OCI-LY3 (cell line): ENCODE data around the gene MAST2.

Experiments
- H2AFZ ChIP-seq: fragments of 200-600, 300-600 bp; shearing (Covaris generic); 2 replicates; pipeline ENCODE4 v1.6.0; 2014; ENCODE audit warnings: antibody characterized with exemption, low read depth, low read length
- H3K27ac ChIP-seq: fragments of 200-600, 300-600 bp; sonication (generic); 2 replicates; pipeline ENCODE4 v1.5.1; 2014; ENCODE audit warnings: mild to moderate bottlenecking, low read length, moderate library complexity, mixed read lengths
- H3K27me3 ChIP-seq: fragments of 200-600, 300-600 bp; sonication (generic); 2 replicates; pipeline ENCODE4 v1.6.1; 2014; ENCODE audit warnings: low read depth, low read length, mixed read lengths
- H3K36me3 ChIP-seq: fragments of 200-600, 300-600 bp; sonication (generic); replicated peaks from 2 replicates; pipeline ENCODE3; 2014; ENCODE audit warnings: low read depth, low read length, mixed read lengths
- H3K4me1 ChIP-seq: fragments of 300-600, 200-600 bp; sonication (generic); 2 replicates; pipeline ENCODE4 v1.6.1; 2014; ENCODE audit warnings: low read length, mixed read lengths
- H3K4me2 ChIP-seq: fragments of 200-600, 300-600 bp; sonication (generic); 2 replicates; pipeline ENCODE4 v1.6.1; 2014; ENCODE audit warnings: low read length, mixed read lengths
- H3K4me3 ChIP-seq: fragments of 300-600, 200-600 bp; sonication (generic); 2 replicates; pipeline ENCODE4 v1.5.1; 2014; ENCODE audit warnings: antibody characterized with exemption, mild to moderate bottlenecking, low read length, moderate library complexity
- H3K79me2 ChIP-seq: fragments of 300-600, 200-600 bp; shearing (Covaris generic); 2 replicates; pipeline ENCODE4 v1.6.1; 2014; ENCODE audit warnings: mild to moderate bottlenecking, low read length, mixed read lengths
- H3K9ac ChIP-seq: fragments of 300-600, 200-600 bp; shearing (Covaris generic); 2 replicates; pipeline ENCODE4 v1.6.0; 2014; ENCODE audit warnings: mild to moderate bottlenecking, low read length, moderate library complexity
- H3K9me3 ChIP-seq: fragments of 200-600, 300-600 bp; shearing (Covaris generic); 2 replicates; pipeline ENCODE4 v1.6.1; 2014; ENCODE audit warnings: low read length, mixed read lengths; ENCODE audit not compliant: insufficient read depth
- H4K20me1 ChIP-seq: fragments of 200-600, 300-600 bp; sonication (generic); 2 replicates; pipeline ENCODE4 v1.6.1; 2016; ENCODE audit warnings: low read length, mixed read lengths; ENCODE audit not compliant: insufficient read depth
- EZH2phosphoT487 ChIP-seq: fragments of 200-600 bp; shearing (Covaris generic); IDR thresholded peaks from 2 replicates; pipeline ENCODE4 v1.6.1; 2018; ENCODE audit warnings: antibody characterized with exemption, mixed run types, low read depth
- TF ChIP-seq, protein P1 (sequence below): fragments of 200-600, 300-600 bp; sonication (generic); IDR thresholded peaks from 2 replicates; pipeline ENCODE4 v1.5.1; 2014; ENCODE audit warnings: antibody characterized with exemption, low read length, low read depth

MAST2 gene

DNA sequence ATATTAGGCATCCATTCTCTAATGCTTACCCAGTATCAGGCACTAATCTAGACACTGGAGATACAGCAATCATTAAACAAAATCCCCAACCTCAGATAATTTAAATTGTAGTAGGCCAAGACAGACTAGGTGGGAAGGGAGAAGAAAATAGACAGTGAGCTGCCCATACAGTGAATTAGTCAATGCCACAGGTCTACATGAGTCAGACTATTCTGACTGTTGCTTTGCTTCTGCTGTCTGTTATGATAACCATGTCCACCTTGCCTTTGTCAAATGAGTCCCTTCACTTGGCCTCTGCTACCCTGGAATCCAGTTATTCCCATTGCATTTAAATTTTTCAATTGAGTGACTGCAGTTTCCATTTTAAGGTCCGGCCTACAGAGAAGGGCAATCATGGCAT is 269.6 kb downstream of the MAST2 start:
- no peak overlapping the region for H3K27ac ChIP-seq
- no peak overlapping the region for H3K4me2 ChIP-seq
- no peak overlapping the region for H3K9ac ChIP-seq
- no peak overlapping the region for H2AFZ ChIP-seq
- no peaks in the 10 kb centered on the region for H3K79me2 ChIP-seq
- no peak for TF ChIP-seq EZH2phosphoT487
- TF ChIP-seq, protein P1, sequence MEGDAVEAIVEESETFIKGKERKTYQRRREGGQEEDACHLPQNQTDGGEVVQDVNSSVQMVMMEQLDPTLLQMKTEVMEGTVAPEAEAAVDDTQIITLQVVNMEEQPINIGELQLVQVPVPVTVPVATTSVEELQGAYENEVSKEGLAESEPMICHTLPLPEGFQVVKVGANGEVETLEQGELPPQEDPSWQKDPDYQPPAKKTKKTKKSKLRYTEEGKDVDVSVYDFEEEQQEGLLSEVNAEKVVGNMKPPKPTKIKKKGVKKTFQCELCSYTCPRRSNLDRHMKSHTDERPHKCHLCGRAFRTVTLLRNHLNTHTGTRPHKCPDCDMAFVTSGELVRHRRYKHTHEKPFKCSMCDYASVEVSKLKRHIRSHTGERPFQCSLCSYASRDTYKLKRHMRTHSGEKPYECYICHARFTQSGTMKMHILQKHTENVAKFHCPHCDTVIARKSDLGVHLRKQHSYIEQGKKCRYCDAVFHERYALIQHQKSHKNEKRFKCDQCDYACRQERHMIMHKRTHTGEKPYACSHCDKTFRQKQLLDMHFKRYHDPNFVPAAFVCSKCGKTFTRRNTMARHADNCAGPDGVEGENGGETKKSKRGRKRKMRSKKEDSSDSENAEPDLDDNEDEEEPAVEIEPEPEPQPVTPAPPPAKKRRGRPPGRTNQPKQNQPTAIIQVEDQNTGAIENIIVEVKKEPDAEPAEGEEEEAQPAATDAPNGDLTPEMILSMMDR = no peak
- no peaks in the 10 kb centered on the region for H3K27me3 ChIP-seq
- H3K9me3 ChIP-seq = no peaks in the 10 kb centered on the region
- no peaks in the 10 kb centered on the region for H3K36me3 ChIP-seq
- no peaks in the 10 kb centered on the region for H4K20me1 ChIP-seq
- no peak overlapping the region for H3K4me3 ChIP-seq
- H3K4me1 ChIP-seq = peaks cover 13% of the 10 kb centered on the region

DNA sequence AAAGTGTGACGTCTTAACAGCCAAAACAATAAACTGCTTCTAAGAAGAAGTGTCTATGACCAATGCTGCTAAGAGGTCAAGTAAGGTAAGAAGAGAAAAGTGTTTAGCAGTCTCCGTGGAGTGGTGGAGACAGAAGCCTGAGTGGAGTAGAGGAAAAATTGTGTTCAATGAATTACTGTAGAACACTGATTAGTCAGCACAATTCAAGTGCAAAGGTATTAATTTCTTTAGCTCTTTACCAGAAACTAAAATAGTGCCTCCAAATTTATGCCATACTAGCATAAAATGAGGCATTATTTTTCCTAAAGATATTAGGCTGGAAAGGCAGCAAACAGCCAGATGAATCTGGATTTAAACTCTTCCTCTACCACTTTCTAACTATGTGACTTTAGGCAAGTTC is 272.9 kb downstream of the MAST2 start:
- no peak overlapping the region for H3K4me2 ChIP-seq
- H3K36me3 ChIP-seq = no peaks in the 10 kb centered on the region
- H2AFZ ChIP-seq = no peak overlapping the region
- no peaks in the 10 kb centered on the region for H3K79me2 ChIP-seq
- H3K9me3 ChIP-seq = no peaks in the 10 kb centered on the region
- TF ChIP-seq, protein P1 = no peak
- TF ChIP-seq EZH2phosphoT487 = no peak
- no peak overlapping the region for H3K27ac ChIP-seq
- H4K20me1 ChIP-seq = no peaks in the 10 kb centered on the region
- H3K4me3 ChIP-seq = no peak overlapping the region
- H3K27me3 ChIP-seq = no peaks in the 10 kb centered on the region
- H3K9ac ChIP-seq = no peak overlapping the region
- H3K4me1 ChIP-seq = no peaks in the 10 kb centered on the region

DNA sequence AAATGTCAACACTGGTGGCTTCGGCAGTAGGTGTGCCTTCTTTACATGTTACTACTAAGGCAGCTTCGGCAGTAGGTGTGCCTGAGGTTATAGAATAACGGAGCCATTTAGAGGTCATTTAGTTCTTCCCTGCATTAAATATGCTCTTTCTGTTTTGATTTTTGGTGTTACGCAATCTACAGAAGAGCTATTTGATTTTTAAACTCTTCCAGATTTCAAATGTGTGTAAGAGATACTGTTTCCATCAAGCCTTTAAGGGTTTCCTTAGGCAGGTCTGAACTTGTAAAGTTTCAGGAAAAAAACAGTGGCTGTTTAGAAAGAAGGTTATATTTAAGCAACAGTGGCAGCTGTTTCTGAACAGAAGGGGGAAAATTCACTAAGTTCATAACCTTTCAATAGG is 274.2 kb downstream of the MAST2 start:
- Histone ChIP-seq H4K20me1 (no peaks in the 10 kb centered on the region), H3K27ac (no peak overlapping the region), H2AFZ (no peak overlapping the region), H3K4me2 (no peak overlapping the region), H3K36me3 (no peaks in the 10 kb centered on the region), H3K9me3 (no peaks in the 10 kb centered on the region), H3K27me3 (no peaks in the 10 kb centered on the region), H3K4me1 (no peaks in the 10 kb centered on the region), H3K9ac (no peak overlapping the region), H3K4me3 (no peak overlapping the region), H3K79me2 (no peaks in the 10 kb centered on the region)
- TF ChIP-seq, protein P1 = no peak
- TF ChIP-seq EZH2phosphoT487 = no peak

DNA sequence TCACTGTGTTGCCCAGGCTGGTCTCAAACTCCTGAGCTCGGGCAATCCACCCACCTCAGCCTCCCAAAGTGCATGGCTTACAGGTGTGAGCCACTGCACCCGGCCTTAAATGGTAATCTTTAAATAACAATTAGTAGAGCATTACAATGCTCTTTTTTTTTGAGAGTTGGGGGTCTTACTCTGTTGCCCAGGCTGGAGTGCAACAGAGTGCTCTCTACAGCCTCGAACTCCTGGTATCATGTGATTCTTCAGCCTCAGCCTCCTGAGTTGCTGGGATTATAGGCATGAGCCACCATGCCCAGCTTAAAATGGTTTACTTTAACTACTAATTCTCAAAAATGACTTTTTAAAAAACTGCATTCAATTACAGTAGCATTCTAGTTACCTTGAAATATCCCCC is 276.8 kb downstream of the MAST2 start:
- Histone ChIP-seq H3K9me3 (no peaks in the 10 kb centered on the region), H3K4me2 (no peak overlapping the region), H2AFZ (no peak overlapping the region), H3K36me3 (no peaks in the 10 kb centered on the region), H3K27me3 (no peaks in the 10 kb centered on the region), H3K9ac (no peak overlapping the region), H3K4me3 (no peak overlapping the region), H3K27ac (no peak overlapping the region), H4K20me1 (no peaks in the 10 kb centered on the region), H3K4me1 (no peaks in the 10 kb centered on the region), H3K79me2 (no peaks in the 10 kb centered on the region)
- TF ChIP-seq EZH2phosphoT487 = no peak
- TF ChIP-seq, protein P1 = no peak
